IMR-90 (cell line): ENCODE results near the gene WDR45B. TPM values are rescaled to one million over a fixed set of nuclear protein-coding genes. Genes with fewer than 3 reads are reported as not detected.

Source experiments
- ATAC-seq: fragments of 200-7000 bp; cut with Tn5 transposase; 2 replicates; pipeline ENCODE4 v1.9.1; 2020; ENCODE audit warnings: low read depth, mild to moderate bottlenecking, moderate library complexity
- BruUV-seq: library from RNA; stranded (reverse); fragments of 400-500 nt; replicated peaks from 2 replicates; lab custom pipeline; 2021; lab: Mats Ljungman, UMichigan
- CTCF ChIA-PET: fragments of 300-600 bp; formaldehyde crosslinking; extraction: SDS; loops from one replicate; lab custom pipeline; 2021; ENCODE audit warnings: antibody characterized with exemption; lab: Yijun Ruan, JAX
- POLR2A ChIA-PET: fragments of 300-600 bp; sonication (Branson Sonifier 250); formaldehyde crosslinking; loops from one replicate; lab custom pipeline; 2022; ENCODE audit warnings: antibody characterized with exemption; ENCODE audit not compliant: unreplicated experiment; lab: Charles Lee
- DNase-seq: peaks from one replicate; pipeline ENCODE4 v3.0.0; 2013
- H2AFZ ChIP-seq: replicated peaks from 2 replicates; pipeline ENCODE3; 2013; ENCODE audit warnings: low read length, mild to moderate bottlenecking; ENCODE audit not compliant: poor library complexity
- H2AK5ac ChIP-seq: 2 replicates; pipeline ENCODE4 v1.6.1; 2013; ENCODE audit warnings: low read depth, low read length, inconsistent platforms
- H2AK9ac ChIP-seq: replicated peaks from 2 replicates; pipeline ENCODE3; 2013; ENCODE audit warnings: mild to moderate bottlenecking, low read depth, low read length, moderate library complexity; ENCODE audit not compliant: poor library complexity
- H2BK120ac ChIP-seq: 2 replicates; pipeline ENCODE4 v1.6.1; 2013; ENCODE audit warnings: low read depth, low read length, inconsistent platforms
- H2BK15ac ChIP-seq: 3 replicates; pipeline ENCODE4 v1.6.1; 2013; ENCODE audit warnings: low read depth, low read length, inconsistent platforms
- H2BK20ac ChIP-seq: 2 replicates; pipeline ENCODE4 v1.6.1; 2013; ENCODE audit warnings: low read depth, mild to moderate bottlenecking, inconsistent platforms, low read length, moderate library complexity
- H2BK5ac ChIP-seq: 2 replicates; pipeline ENCODE4 v1.6.1; 2013; ENCODE audit warnings: mild to moderate bottlenecking, low read depth, low read length, inconsistent platforms; ENCODE audit not compliant: poor library complexity, severe bottlenecking
- H3K14ac ChIP-seq: replicated peaks from 2 replicates; pipeline ENCODE4 v1.6.1; 2013; ENCODE audit warnings: low read depth, low read length, inconsistent platforms
- H3K18ac ChIP-seq: 2 replicates; pipeline ENCODE4 v1.6.1; 2013; ENCODE audit warnings: low read depth, low read length, control low read depth
- H3K23ac ChIP-seq: 2 replicates; pipeline ENCODE4 v1.6.1; 2013; ENCODE audit warnings: low read depth, low read length, inconsistent platforms
- H3K27ac ChIP-seq: 2 replicates; pipeline ENCODE4 v1.5.1; 2013; ENCODE audit warnings: mild to moderate bottlenecking, control low read depth, low read length; ENCODE audit not compliant: insufficient read depth
- H3K27me3 ChIP-seq: 2 replicates; pipeline ENCODE4 v1.6.1; 2013; ENCODE audit warnings: low read length; ENCODE audit not compliant: control insufficient read depth, insufficient read depth
- H3K36me3 ChIP-seq: 2 replicates; pipeline ENCODE4 v1.6.1; 2013; ENCODE audit warnings: low read length, mixed read lengths; ENCODE audit not compliant: control insufficient read depth, insufficient read depth
- H3K4ac ChIP-seq: 2 replicates; pipeline ENCODE4 v1.6.1; 2013; ENCODE audit warnings: low read depth, low read length, inconsistent platforms
- H3K4me1 ChIP-seq: 2 replicates; pipeline ENCODE4 v1.6.1; 2013; ENCODE audit warnings: low read length, mixed read lengths; ENCODE audit not compliant: control insufficient read depth, insufficient read depth
- H3K4me2 ChIP-seq: 2 replicates; pipeline ENCODE4 v1.6.1; 2013; ENCODE audit warnings: low read depth, mild to moderate bottlenecking, control low read depth, low read length, moderate library complexity
- H3K4me3 ChIP-seq: 2 replicates; pipeline ENCODE4 v1.5.1; 2013; ENCODE audit warnings: low read depth, mild to moderate bottlenecking, control low read depth, low read length, moderate library complexity; ENCODE audit not compliant: insufficient read depth
- H3K56ac ChIP-seq: 2 replicates; pipeline ENCODE4 v1.6.1; 2013; ENCODE audit warnings: low read length, inconsistent platforms; ENCODE audit not compliant: insufficient read depth; ENCODE audit errors: extremely low read depth
- H3K79me1 ChIP-seq, 2 experiments: 2 replicates each; pipeline ENCODE4 v1.6.1; 2013; ENCODE audit warnings: low read length in 2 of 2, inconsistent platforms in 1 of 2, low read depth in 1 of 2
- H3K9ac ChIP-seq: 2 replicates; pipeline ENCODE4 v1.6.1; 2013; ENCODE audit warnings: low read depth, low read length, control low read depth
- H3K9me1 ChIP-seq: 2 replicates; pipeline ENCODE4 v1.6.1; 2013; ENCODE audit warnings: low read length, inconsistent platforms; ENCODE audit not compliant: insufficient read depth
- H3K9me3 ChIP-seq: 2 replicates; pipeline ENCODE4 v1.6.1; 2013; ENCODE audit warnings: low read length; ENCODE audit not compliant: control insufficient read depth, insufficient read depth
- H4K20me1 ChIP-seq: 2 replicates; pipeline ENCODE4 v1.6.1; 2013; ENCODE audit warnings: low read length, inconsistent platforms; ENCODE audit not compliant: insufficient read depth
- H4K5ac ChIP-seq: 2 replicates; pipeline ENCODE4 v1.6.1; 2013; ENCODE audit warnings: mild to moderate bottlenecking, low read depth, low read length, control low read depth
- H4K8ac ChIP-seq, 2 experiments: 2 replicates each; pipeline ENCODE4 v1.6.1; 2013; ENCODE audit warnings: low read depth in 2 of 2, low read length in 2 of 2, control low read depth in 1 of 2, inconsistent platforms in 1 of 2
- H4K91ac ChIP-seq: 2 replicates; pipeline ENCODE4 v1.6.1; 2013; ENCODE audit warnings: low read depth, low read length, inconsistent platforms; ENCODE audit not compliant: insufficient read depth
- BHLHE40 ChIP-seq: fragments of 150-350 bp; IDR thresholded peaks from 2 replicates; pipeline ENCODE4 v1.6.1; 2016; ENCODE audit warnings: mild to moderate bottlenecking, low read depth, low read length
- RFX5 ChIP-seq: IDR thresholded peaks from 2 replicates; pipeline ENCODE4 v1.8.0; 2012; ENCODE audit warnings: low read depth, mild to moderate bottlenecking, low read length, moderate library complexity
- WGBS, 2 experiments: methylation state at CpG; one replicate each; pipeline versions ENCODE4 v1.1.5 to v1.1.7; 2013; ENCODE audit warnings: missing lambda C conversion rate in 2 of 2; ENCODE audit not compliant: insufficient read length in 1 of 2; ENCODE audit errors: extremely low coverage in 2 of 2; 5-methylcytosine and 5-hydroxymethylcytosine counted together
- dilution Hi-C: fragments of 300-500 bp; cut with HindIII; formaldehyde crosslinking; loops from one replicate; pipeline ENCODE4 v1.14.3; 2018; ENCODE audit warnings: low sequenced_read_pairs; ENCODE audit not compliant: unreplicated experiment
- in situ Hi-C: fragments of 300-500 bp; cut with MboI; formaldehyde crosslinking; loops from 3 replicates; pipeline ENCODE4 v1.14.3; 2019; ENCODE audit warnings: low sequenced_read_pairs, inconsistent platforms, mixed read lengths
- intact Hi-C: fragments of 100-400 bp; cut with micrococcal nuclease; formaldehyde crosslinking; loops from 2 replicates; pipeline ENCODE4 v1.10.0; 2022
- polyA plus RNA-seq, 3 experiments: library from polyadenylated mRNA; depleted of rRNA; stranded (reverse); fragments of >200 nt; gene quantifications; 2 replicates each; pipeline ENCODE4 v1.2.3, GENCODE V29; 2012; ENCODE audit warnings: low replicate concordance in 1 of 3
- total RNA-seq: library from RNA; depleted of rRNA; stranded (reverse); fragments of >200 nt; gene quantifications from 2 replicates; pipeline ENCODE4 v1.2.3, GENCODE V29; 2012

The WDR45B gene
- total and polyA plus RNA-seq, 2 of the 4 experiments (the other 2 are of a cell fraction): 98.2 to 110 TPM

DNA sequence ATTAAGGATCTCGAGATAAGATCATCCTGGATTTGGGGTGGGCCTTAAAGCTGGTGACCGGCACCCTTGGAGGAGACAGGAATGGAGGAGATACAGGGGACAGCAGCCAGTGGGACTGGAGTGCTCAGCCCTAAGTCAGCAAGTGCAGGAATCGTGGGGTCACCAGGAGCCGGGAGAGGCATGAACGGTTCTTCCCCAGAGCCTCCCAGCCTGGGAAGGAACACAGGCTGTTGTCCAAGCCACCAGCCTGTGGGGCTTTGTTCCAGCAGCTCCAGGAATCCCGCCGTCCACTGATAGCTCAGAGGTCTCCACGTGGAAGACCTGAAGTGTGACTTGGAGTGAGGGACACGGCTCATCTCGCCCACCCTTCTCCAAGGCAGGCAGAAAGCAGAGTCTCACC lies 2.5 kb upstream of the WDR45B start:
- intact Hi-C loops: no loop called here
- Histone ChIP-seq H2BK15ac (no peak overlapping the region), H3K4me3 (no peak overlapping the region), H2BK120ac (no peak overlapping the region), H3K4ac (no peak overlapping the region), H3K27me3 (no peaks in the 10 kb centered on the region), H3K14ac (no peak overlapping the region), H3K36me3 (no peaks in the 10 kb centered on the region), H3K9ac (no peak overlapping the region), H3K79me1 (peaks cover 3 to 13% of the 10 kb centered on the region in 2 experiments; a peak in 3 of 4 replicates), H2BK20ac (no peak overlapping the region), H3K18ac (no peak overlapping the region), H4K20me1 (peaks cover 22% of the 10 kb centered on the region), H4K8ac (no peak overlapping the region), H3K9me3 (no peaks in the 10 kb centered on the region), H3K56ac (no peak overlapping the region), H3K9me1 (peaks cover 4% of the 10 kb centered on the region), H3K4me1 (peaks cover 5% of the 10 kb centered on the region; the same call in 1 of the 2 replicates), H3K27ac (no peak overlapping the region), H2AK9ac (no peak overlapping the region), H4K91ac (no peak overlapping the region), H4K5ac (no peak overlapping the region), H2AK5ac (no peak overlapping the region), H3K23ac (no peak overlapping the region), H3K4me2 (no peak overlapping the region), H2AFZ (peak overlapping the region; percentile 48), H2BK5ac (no peak overlapping the region)
- DNase-seq: no peak
- in situ Hi-C loops: no loop called here
- POLR2A ChIA-PET: interaction anchor here (0.5 kb wide), 1 partner anchor 16 kb away, joined by 3 read pairs; no protein-coding TSS in a partner anchor
- TF ChIP-seq BHLHE40: no peak
- TF ChIP-seq RFX5: no peak
- WGBS, 2 experiments: no CpG with 5 or more reads among the region's 10 CpGs
- no TSS peak for BruUV-seq
- CTCF ChIA-PET: no interaction called here
- ATAC-seq: no peak
- dilution Hi-C loops: no loop called here
